Stomach (tissue), 4 donors: ENCODE measurements around the gene RAD51D.

Experiments
- CTCF ChIP-seq, 7 experiments: fragments of 450-650 bp in 4 of 7; fragments of 200-600 bp in 3 of 7; sonication (generic) in 3 of 7; IDR thresholded peaks; one replicate each; pipeline ENCODE4 v1.5.1; 2016 to 2019; ENCODE audit warnings: antibody characterized with exemption in 7 of 7, control low read depth in 2 of 7, mild to moderate bottlenecking in 1 of 7
- EP300 ChIP-seq: sonication (generic); formaldehyde crosslinking; IDR thresholded peaks from one replicate; pipeline ENCODE4 v1.6.1; 2017; ENCODE audit warnings: antibody characterized with exemption
- POLR2A ChIP-seq, 4 donors: fragments of 450-650 bp; IDR thresholded peaks; one replicate each; pipeline ENCODE4 v1.6.1; 2016; ENCODE audit warnings: antibody characterized with exemption in 4 of 4, control low read depth in 2 of 4, mild to moderate bottlenecking in 1 of 4, moderate library complexity in 1 of 4
- POLR2AphosphoS5 ChIP-seq, 3 donors: sonication (generic); formaldehyde crosslinking; IDR thresholded peaks; one replicate each; pipeline ENCODE4 v1.6.1; 2016; ENCODE audit warnings: antibody characterized with exemption in 3 of 3

- TF ChIP-seq POLR2AphosphoS5 (IDR thresholded peaks at IDR 0.05) (no peak), CTCF (IDR thresholded peaks at IDR 0.05) (no peak), POLR2A (IDR thresholded peaks at IDR 0.05) (no peak), EP300 (no peak)
These were observed 2.8 kb downstream of the RAD51D start for GRCh38 chr17:35116845-35117244.
